ENCODE data around the gene SPTBN1. TPM values are rescaled to one million over a fixed set of nuclear protein-coding genes. Genes with fewer than 3 reads are reported as not detected.

Gene SPTBN1
- total and polyA plus RNA-seq, 9 of the 15 experiments (the other 6 are each of a cell fraction or from before 2014, with no cell fraction given), result 8.9 to 66.8 (median 31.4) TPM

- WGBS (ENCODE audit: insufficient coverage, low coverage, missing lambda C conversion rate), result 6% methylated on average over 8 of the region's 10 CpGs
- no peak for TF ChIP-seq ZNF699 (CRISPR knock-in tag; IDR thresholded peaks at IDR 0.05; ENCODE audit: insufficient replicate concordance)
- no peak for TF ChIP-seq ATF3 (IDR thresholded peaks at IDR 0.05)
- TF ChIP-seq ATF3 (CRISPR knock-in tag; conservative IDR thresholded peaks at IDR 0.05), result no peak
- TF ChIP-seq DIDO1 (tag; IDR thresholded peaks at IDR 0.05; ENCODE audit: low read depth), result no peak
- TF ChIP-seq MLX (CRISPR knock-in tag; conservative IDR thresholded peaks at IDR 0.05), result no peak
- BruUV-seq (replicated peaks), result no TSS peak
Measured at GRCh38 chr2:54710216-54710615, 254.1 kb downstream of the SPTBN1 start.

More at GRCh38 chr2:54710216-54710615, 254.1 kb downstream of the SPTBN1 start:
- ChIA-PET CTCF (ENCODE audit: low intra/inter-chr PET ratio) (no interaction called here), POLR2A (interaction anchor here (0.6 to 1.2 kb wide), 3 partner anchors 13 to 831 kb away, joined by 3 to 5 read pairs (median 4); no protein-coding TSS in a partner anchor)
- no peak overlapping the region for H3K4me2 ChIP-seq (ENCODE audit: insufficient read depth, low read length)
- FAIRE-seq (no peak), ATAC-seq (peak; percentile 25; the same call in 2 of the 3 replicates), DNase-seq (ENCODE audit: extremely low read depth in 1 of 4, low spot score in 3 of 4) (no peak)
- H3K9me3 ChIP-seq (replicated peaks; ENCODE audit: control insufficient read depth, insufficient read depth, low read depth, low read length), result no peaks in the 10 kb centered on the region
- no peak overlapping the region for H2AFZ ChIP-seq (ENCODE audit: low read depth, low read length)
- no peak overlapping the region for H3K27ac ChIP-seq (ENCODE audit: extremely low read depth, low read depth, low read length)
- H3K79me2 ChIP-seq (ENCODE audit: control insufficient read depth, insufficient read depth, low read length), result no peaks in the 10 kb centered on the region
- intact Hi-C loops (cut with micrococcal nuclease) (no loop called here), in situ Hi-C loops (cut with MboI) (no loop called here)
- no peaks in the 10 kb centered on the region for H4K20me1 ChIP-seq (replicated peaks; ENCODE audit: control insufficient read depth, insufficient read depth, low read length)
- no peak overlapping the region for H3K9ac ChIP-seq (ENCODE audit: insufficient read depth in 1 of 2, low read depth in 2 of 2, low read length in 2 of 2)
- H3K4me1 ChIP-seq (replicated peaks in 1 of 2; ENCODE audit: control insufficient read depth in 2 of 2, insufficient read depth in 2 of 2, low read length in 2 of 2), result peaks cover 1 to 16% of the 10 kb centered on the region in 2 experiments; a peak in 3 of 5 replicates
- no peaks in the 10 kb centered on the region for H3K9me1 ChIP-seq (ENCODE audit: control insufficient read depth, insufficient read depth, low read length)
- peaks cover 23 to 24% of the 10 kb centered on the region in 2 experiments; a peak in 4 of 5 replicates for H3K27me3 ChIP-seq (ENCODE audit: control insufficient read depth in 2 of 2, insufficient read depth in 2 of 2, low read length in 2 of 2)
- H3K4me3 ChIP-seq, result no peak overlapping the region
- H3K36me3 ChIP-seq (ENCODE audit: control insufficient read depth, insufficient read depth, low read length), result no peaks in the 10 kb centered on the region

Data from K562 (cell line).